OCI-LY3 (cell line): ENCODE data around the gene C11orf65.

Source experiments
- H2AFZ ChIP-seq: fragments of 200-600, 300-600 bp; shearing (Covaris generic); 2 replicates; pipeline ENCODE4 v1.6.0; 2014; ENCODE audit warnings: antibody characterized with exemption, low read depth, low read length
- H3K27ac ChIP-seq: fragments of 200-600, 300-600 bp; sonication (generic); 2 replicates; pipeline ENCODE4 v1.5.1; 2014; ENCODE audit warnings: mild to moderate bottlenecking, low read length, moderate library complexity, mixed read lengths
- H3K27me3 ChIP-seq: fragments of 200-600, 300-600 bp; sonication (generic); 2 replicates; pipeline ENCODE4 v1.6.1; 2014; ENCODE audit warnings: low read depth, low read length, mixed read lengths
- H3K36me3 ChIP-seq: fragments of 200-600, 300-600 bp; sonication (generic); replicated peaks from 2 replicates; pipeline ENCODE3; 2014; ENCODE audit warnings: low read depth, low read length, mixed read lengths
- H3K4me1 ChIP-seq: fragments of 300-600, 200-600 bp; sonication (generic); 2 replicates; pipeline ENCODE4 v1.6.1; 2014; ENCODE audit warnings: low read length, mixed read lengths
- H3K4me2 ChIP-seq: fragments of 200-600, 300-600 bp; sonication (generic); 2 replicates; pipeline ENCODE4 v1.6.1; 2014; ENCODE audit warnings: low read length, mixed read lengths
- H3K4me3 ChIP-seq: fragments of 300-600, 200-600 bp; sonication (generic); 2 replicates; pipeline ENCODE4 v1.5.1; 2014; ENCODE audit warnings: antibody characterized with exemption, mild to moderate bottlenecking, low read length, moderate library complexity
- H3K79me2 ChIP-seq: fragments of 300-600, 200-600 bp; shearing (Covaris generic); 2 replicates; pipeline ENCODE4 v1.6.1; 2014; ENCODE audit warnings: mild to moderate bottlenecking, low read length, mixed read lengths
- H3K9ac ChIP-seq: fragments of 300-600, 200-600 bp; shearing (Covaris generic); 2 replicates; pipeline ENCODE4 v1.6.0; 2014; ENCODE audit warnings: mild to moderate bottlenecking, low read length, moderate library complexity
- H3K9me3 ChIP-seq: fragments of 200-600, 300-600 bp; shearing (Covaris generic); 2 replicates; pipeline ENCODE4 v1.6.1; 2014; ENCODE audit warnings: low read length, mixed read lengths; ENCODE audit not compliant: insufficient read depth
- H4K20me1 ChIP-seq: fragments of 200-600, 300-600 bp; sonication (generic); 2 replicates; pipeline ENCODE4 v1.6.1; 2016; ENCODE audit warnings: low read length, mixed read lengths; ENCODE audit not compliant: insufficient read depth
- EZH2phosphoT487 ChIP-seq: fragments of 200-600 bp; shearing (Covaris generic); IDR thresholded peaks from 2 replicates; pipeline ENCODE4 v1.6.1; 2018; ENCODE audit warnings: antibody characterized with exemption, mixed run types, low read depth
- TF ChIP-seq, protein P1 (sequence below): fragments of 200-600, 300-600 bp; sonication (generic); IDR thresholded peaks from 2 replicates; pipeline ENCODE4 v1.5.1; 2014; ENCODE audit warnings: antibody characterized with exemption, low read length, low read depth

Gene C11orf65

DNA sequence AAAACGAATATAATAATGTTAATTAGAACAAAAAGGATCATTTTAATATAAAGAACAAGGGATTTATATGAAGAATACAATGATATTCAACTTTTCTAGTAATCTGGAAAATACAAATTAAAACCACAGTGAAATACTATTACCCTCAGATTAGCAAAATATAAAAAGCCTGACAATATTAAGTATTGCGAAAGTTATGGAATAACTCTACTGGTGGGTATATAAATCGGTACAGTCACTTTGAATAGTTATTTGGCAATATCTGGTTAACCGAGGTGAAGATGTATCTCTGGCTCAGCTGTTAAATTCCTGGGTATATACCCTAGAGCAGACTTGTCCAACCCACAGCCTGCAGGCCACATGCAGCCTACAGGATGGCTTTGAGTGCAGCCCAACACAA is 125.7 kb downstream of the C11orf65 start:
- Histone ChIP-seq H3K9me3 (no peaks in the 10 kb centered on the region), H3K4me2 (no peak overlapping the region)

GRCh38 chr11:108340973-108341372 is 126.4 kb downstream of the C11orf65 start:
- Histone ChIP-seq H3K27ac (no peak overlapping the region), H3K36me3 (peaks cover 11% of the 10 kb centered on the region), H4K20me1 (no peaks in the 10 kb centered on the region), H3K4me1 (no peaks in the 10 kb centered on the region), H3K79me2 (no peaks in the 10 kb centered on the region), H3K27me3 (no peaks in the 10 kb centered on the region), H3K4me2 (no peak overlapping the region), H3K9me3 (no peaks in the 10 kb centered on the region), H3K9ac (no peak overlapping the region), H3K4me3 (no peak overlapping the region), H2AFZ (no peak overlapping the region)
- no peak for TF ChIP-seq EZH2phosphoT487
- TF ChIP-seq, protein P1, sequence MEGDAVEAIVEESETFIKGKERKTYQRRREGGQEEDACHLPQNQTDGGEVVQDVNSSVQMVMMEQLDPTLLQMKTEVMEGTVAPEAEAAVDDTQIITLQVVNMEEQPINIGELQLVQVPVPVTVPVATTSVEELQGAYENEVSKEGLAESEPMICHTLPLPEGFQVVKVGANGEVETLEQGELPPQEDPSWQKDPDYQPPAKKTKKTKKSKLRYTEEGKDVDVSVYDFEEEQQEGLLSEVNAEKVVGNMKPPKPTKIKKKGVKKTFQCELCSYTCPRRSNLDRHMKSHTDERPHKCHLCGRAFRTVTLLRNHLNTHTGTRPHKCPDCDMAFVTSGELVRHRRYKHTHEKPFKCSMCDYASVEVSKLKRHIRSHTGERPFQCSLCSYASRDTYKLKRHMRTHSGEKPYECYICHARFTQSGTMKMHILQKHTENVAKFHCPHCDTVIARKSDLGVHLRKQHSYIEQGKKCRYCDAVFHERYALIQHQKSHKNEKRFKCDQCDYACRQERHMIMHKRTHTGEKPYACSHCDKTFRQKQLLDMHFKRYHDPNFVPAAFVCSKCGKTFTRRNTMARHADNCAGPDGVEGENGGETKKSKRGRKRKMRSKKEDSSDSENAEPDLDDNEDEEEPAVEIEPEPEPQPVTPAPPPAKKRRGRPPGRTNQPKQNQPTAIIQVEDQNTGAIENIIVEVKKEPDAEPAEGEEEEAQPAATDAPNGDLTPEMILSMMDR, result no peak

More for the DNA sequence above, 125.7 kb downstream of the C11orf65 start:
- Histone ChIP-seq H3K27me3 (no peaks in the 10 kb centered on the region), H3K9ac (no peak overlapping the region), H4K20me1 (no peaks in the 10 kb centered on the region), H3K36me3 (peaks cover 11% of the 10 kb centered on the region), H3K4me3 (no peak overlapping the region), H3K4me1 (no peaks in the 10 kb centered on the region), H3K79me2 (no peaks in the 10 kb centered on the region), H2AFZ (no peak overlapping the region), H3K27ac (no peak overlapping the region)
- no peak for TF ChIP-seq EZH2phosphoT487
- TF ChIP-seq, protein P1, result no peak

- H3K27me3 ChIP-seq, result no peaks in the 10 kb centered on the region
- H3K36me3 ChIP-seq, result peaks cover 18% of the 10 kb centered on the region
- H3K79me2 ChIP-seq, result no peaks in the 10 kb centered on the region
- no peak overlapping the region for H3K4me2 ChIP-seq
- H2AFZ ChIP-seq, result no peak overlapping the region
- no peaks in the 10 kb centered on the region for H3K4me1 ChIP-seq
- no peak for TF ChIP-seq EZH2phosphoT487
- TF ChIP-seq, protein P1, result no peak
- H3K4me3 ChIP-seq, result no peak overlapping the region
- no peaks in the 10 kb centered on the region for H4K20me1 ChIP-seq
- H3K9me3 ChIP-seq, result no peaks in the 10 kb centered on the region
- no peak overlapping the region for H3K27ac ChIP-seq
- H3K9ac ChIP-seq, result no peak overlapping the region
Measured at GRCh38 chr11:108338750-108339149, 128.6 kb downstream of the C11orf65 start.

- TF ChIP-seq EZH2phosphoT487, result no peak
- TF ChIP-seq, protein P1, result no peak
- Histone ChIP-seq H3K36me3 (peaks cover 28% of the 10 kb centered on the region), H3K4me1 (no peaks in the 10 kb centered on the region), H4K20me1 (no peaks in the 10 kb centered on the region), H3K9me3 (no peaks in the 10 kb centered on the region), H2AFZ (no peak overlapping the region), H3K4me2 (no peak overlapping the region), H3K9ac (no peak overlapping the region), H3K27me3 (no peaks in the 10 kb centered on the region), H3K27ac (no peak overlapping the region), H3K4me3 (no peak overlapping the region), H3K79me2 (no peaks in the 10 kb centered on the region)
Measured at GRCh38 chr11:108333403-108333899, 133.9 kb downstream of the C11orf65 start.
